ENCODE data around the gene ZNF185. TPM values are rescaled to one million over a fixed set of nuclear protein-coding genes. Genes with fewer than 3 reads are reported as not detected.

Gene ZNF185
- total RNA-seq, 4 donors from 2014 or later = 3.6 to 7.0 (median 5.8) TPM

DNA sequence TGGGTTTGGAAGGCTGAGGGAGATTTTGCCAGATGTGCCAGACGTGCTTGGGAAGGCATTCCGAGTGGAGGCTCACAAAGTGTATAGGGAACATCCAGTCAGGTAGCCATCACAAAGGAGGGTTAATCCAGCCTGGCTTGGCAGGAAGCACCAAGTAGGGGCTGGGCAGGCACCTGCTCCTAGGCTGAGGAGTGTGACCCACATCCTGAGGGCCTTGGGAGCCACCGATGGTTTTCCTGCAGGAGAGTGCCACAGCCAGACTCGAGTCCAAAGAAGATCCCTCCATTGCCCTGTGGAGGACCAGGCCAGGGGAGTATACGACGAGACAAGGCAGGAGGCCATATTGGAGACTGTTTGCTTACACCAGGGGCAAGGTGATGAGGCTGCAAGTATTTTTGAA lies 48.8 kb downstream of the ZNF185 start:
- no peak for TF ChIP-seq CTCF (IDR thresholded peaks at IDR 0.05; ENCODE audit: low read depth)

Other genes with a start within 250 kb of the ZNF185 start
- gene MAGEA3, start 199.3 kb upstream of the ZNF185 start, total RNA-seq = not detected
- gene CSAG2, start 188.8 kb upstream of the ZNF185 start, total RNA-seq = not detected
- not detected for gene MAGEA2B, start 183.4 kb upstream of the ZNF185 start, total RNA-seq
- not detected for gene CSAG1, start 164.3 kb upstream of the ZNF185 start, total RNA-seq
- gene MAGEA12, start 164.3 kb upstream of the ZNF185 start, total RNA-seq = not detected
- gene MAGEA2, start 144.2 kb upstream of the ZNF185 start, total RNA-seq = not detected
- not detected for gene CSAG3, start 138.8 kb upstream of the ZNF185 start, total RNA-seq
- not detected for gene MAGEA6, start 128.4 kb upstream of the ZNF185 start, total RNA-seq
- 10 to 100 TPM; 11.5 to 23.2 (median 20.7) TPM for gene CETN2, start 67.3 kb upstream of the ZNF185 start, total RNA-seq
- gene NSDHL, start 67.0 kb upstream of the ZNF185 start, total RNA-seq = 10 to 100 TPM; 17.8 to 38.8 (median 26.9) TPM
- gene PNMA5, start 96.0 kb downstream of the ZNF185 start, total RNA-seq = not detected
- under 1 TPM in 1 of 4 donors, not detected in 3; 0.57 TPM for gene PNMA3, start 158.4 kb downstream of the ZNF185 start, total RNA-seq
- gene PNMA6A, start 174.4 kb downstream of the ZNF185 start, total RNA-seq = 1 to 10 TPM in 2 of 4 donors, under 1 TPM in 2; 0.33 to 1.9 (median 0.83) TPM